Activated CD8-positive, alpha-beta memory T cell treated with anti-CD3 and anti-CD28 coated beads for 36 hours (primary cell): Measurements from ENCODE around the gene GALT. TPM values are rescaled to one million over a fixed set of nuclear protein-coding genes. Genes with fewer than 3 reads are reported as not detected.

Source experiments
- CTCF ChIA-PET: fragments of 350-600 bp; sonication (Branson Sonifier 250); formaldehyde crosslinking; loops from one replicate; lab custom pipeline; 2021; ENCODE audit warnings: antibody characterized with exemption; lab: Charles Lee
- POLR2A ChIA-PET: fragments of 350-600 bp; sonication (Branson Sonifier 250); formaldehyde crosslinking; loops from one replicate; lab custom pipeline; 2021; ENCODE audit warnings: antibody characterized with exemption; lab: Charles Lee
- total RNA-seq, 2 experiments: library from RNA; stranded (reverse); gene quantifications; one replicate each; pipeline ENCODE4 v1.2.3, GENCODE V29; 2021

GALT gene
- total RNA-seq, 2 experiments from 2014 or later, result 42.6 to 42.9 TPM

DNA sequence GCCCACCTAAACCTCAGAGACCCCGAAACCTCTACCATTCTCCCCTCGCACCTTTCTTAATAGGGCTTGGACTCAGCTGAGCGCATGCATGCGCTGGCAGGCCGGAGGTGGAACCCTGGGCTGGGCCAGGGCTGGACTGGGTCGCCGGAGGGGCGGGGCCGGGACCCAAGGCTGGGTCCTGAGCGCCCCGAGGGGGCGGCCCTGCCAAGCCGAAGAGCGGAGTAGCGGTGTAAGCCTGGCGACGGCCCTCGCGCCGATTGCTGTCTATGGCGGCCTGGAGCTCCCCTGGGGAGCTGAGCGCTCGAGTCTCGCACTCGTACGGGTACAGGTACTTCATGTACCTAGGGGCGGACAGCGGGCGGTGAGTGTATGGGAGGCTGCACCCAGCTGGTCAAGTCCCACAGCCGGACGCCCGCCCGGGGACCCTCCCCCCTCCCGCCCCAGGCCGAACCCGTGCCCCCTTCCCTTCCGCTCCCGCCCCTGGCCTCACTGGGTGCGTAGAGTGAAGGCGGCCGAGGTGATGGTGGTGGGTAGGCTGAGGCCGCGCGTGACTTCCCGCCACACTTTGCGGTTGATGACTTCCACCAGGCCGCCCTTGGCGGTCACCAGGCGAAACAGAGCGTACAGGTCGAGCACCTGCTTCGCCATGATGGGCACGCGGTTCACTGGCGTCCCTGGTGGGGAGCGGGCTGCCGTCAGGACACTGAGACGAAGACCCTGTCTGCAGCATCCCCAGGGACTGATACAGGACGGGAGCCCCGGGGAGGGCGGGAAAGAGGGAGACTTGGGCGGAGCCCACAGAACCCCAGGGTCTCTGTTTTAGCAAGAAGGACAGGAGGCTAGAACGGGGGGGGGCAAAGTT, 22.9 kb upstream of the GALT start:
- ChIA-PET POLR2A (no interaction called here), CTCF (interaction anchor here (0.7 to 2.0 kb wide), 3 partner anchors 11 to 377 kb away, joined by 3 to 13 read pairs (median 4); no protein-coding TSS in a partner anchor)

DNA sequence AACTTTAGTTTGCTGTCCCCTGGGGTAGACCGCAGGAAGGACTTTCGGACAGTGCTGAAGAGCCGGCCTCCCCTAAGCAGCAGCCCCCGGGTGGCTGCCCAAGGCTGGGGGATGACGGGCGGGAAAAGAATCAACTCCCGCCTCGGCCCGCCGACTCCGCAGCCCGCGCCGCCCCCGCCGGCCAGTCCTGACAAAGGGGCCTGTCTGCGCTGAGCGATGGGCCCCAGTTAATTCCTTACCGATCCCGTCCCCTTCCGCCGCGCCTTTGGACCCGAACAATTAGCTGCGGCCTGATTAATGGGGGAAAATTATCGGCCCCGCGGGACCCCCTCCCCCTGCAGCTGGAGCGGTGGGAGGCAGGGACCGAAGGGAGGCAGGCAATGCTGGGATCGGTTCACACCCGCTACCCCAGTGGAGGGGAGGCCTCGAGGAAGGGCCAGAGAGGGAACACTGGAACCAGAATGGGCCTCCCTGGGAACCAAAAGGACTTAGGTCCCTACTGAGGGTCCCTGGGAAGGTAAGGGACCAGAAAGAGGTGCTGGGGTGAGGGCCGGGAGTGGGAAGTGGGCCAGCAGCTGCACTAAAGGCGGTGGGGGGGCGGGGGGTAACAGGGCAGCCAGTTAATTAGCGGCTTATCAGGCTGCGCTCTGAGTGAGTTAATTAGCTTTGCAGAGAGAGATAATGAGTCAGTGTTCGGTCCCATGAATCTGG, 21.8 kb upstream of the GALT start:
- CTCF ChIA-PET, result interaction anchor here (1.1 to 2.0 kb wide), 4 partner anchors 9 to 21 kb away, joined by 4 to 13 read pairs (median 8); no protein-coding TSS in a partner anchor
- POLR2A ChIA-PET, result interaction anchor here (1.1 kb wide), 1 partner anchor 12 kb away, joined by 3 read pairs; no protein-coding TSS in a partner anchor

DNA sequence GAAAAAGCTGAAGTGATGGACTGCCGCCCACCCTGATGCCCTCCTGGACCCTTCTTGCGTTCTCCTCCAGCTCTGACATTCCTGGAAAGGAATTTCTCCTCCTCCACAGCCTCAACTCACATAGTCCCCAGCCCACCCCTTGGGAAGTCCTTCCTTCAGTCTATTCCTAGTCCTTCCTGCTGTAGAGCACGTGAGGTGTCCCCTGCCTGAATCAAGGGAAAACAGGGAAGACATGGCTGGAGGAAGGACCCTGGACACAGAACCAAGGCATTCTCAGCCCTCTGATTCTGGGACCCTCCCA, 21.3 kb upstream of the GALT start:
- POLR2A ChIA-PET, result interaction anchor here (1.1 kb wide), 1 partner anchor 12 kb away, joined by 3 read pairs; no protein-coding TSS in a partner anchor
- CTCF ChIA-PET, result interaction anchor here (1.1 to 1.7 kb wide), 4 partner anchors 8 to 33 kb away, joined by 4 to 9 read pairs (median 5); no protein-coding TSS in a partner anchor

DNA sequence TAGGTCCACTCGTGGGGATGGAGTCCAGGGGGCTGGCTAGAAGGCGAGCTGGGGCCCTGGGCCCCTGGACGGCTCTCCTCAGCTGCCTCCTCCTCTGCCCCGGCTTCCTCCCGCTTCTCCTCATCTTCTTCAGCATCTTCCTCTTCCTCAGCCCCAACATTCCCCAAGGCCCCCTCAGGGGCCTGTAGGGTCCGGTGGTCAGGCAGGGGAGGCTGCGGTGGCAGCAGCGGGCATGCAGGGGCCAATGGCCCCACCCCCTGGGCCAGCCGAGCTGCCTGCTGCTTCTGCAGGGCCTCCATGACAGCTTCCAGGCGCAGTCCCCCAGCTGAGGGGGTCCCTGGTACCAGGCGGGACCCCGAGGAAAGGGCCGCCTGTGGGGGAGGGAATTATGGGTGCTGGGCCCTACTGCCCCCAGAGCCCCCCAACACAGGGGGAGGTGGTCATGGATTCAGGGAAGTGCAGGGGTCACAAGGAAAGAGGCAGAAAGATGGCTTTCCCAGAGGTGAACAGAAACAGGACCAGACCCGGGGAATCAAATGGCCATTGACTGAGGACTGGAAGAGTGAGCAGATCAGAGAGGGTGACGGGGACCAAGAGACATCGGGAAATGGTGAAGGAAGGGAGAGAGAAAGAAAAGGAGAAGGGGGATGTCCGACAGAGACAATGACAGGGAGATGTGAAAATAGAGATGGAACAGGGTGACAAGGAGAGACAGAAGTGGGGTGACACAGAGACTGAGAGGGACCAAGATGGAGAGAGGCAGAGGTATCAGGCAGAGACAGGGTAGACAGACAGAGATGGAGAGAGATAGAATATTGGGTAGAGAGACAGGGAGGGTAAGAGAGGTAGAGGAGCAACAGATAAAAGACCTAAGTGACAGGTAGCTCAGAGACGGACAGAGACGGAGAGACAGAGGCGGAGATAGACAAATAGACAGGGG, 18.5 kb upstream of the GALT start:
- ChIA-PET CTCF (interaction anchor here (10.9 kb wide), 1 partner anchor 15 kb away, joined by 89 read pairs; the partner anchor contains the start of gene RPP25L), POLR2A (interaction anchor here (1.2 kb wide), 1 partner anchor 8 kb away, joined by 5 read pairs; the partner anchor contains the start of gene DCTN3)

DNA sequence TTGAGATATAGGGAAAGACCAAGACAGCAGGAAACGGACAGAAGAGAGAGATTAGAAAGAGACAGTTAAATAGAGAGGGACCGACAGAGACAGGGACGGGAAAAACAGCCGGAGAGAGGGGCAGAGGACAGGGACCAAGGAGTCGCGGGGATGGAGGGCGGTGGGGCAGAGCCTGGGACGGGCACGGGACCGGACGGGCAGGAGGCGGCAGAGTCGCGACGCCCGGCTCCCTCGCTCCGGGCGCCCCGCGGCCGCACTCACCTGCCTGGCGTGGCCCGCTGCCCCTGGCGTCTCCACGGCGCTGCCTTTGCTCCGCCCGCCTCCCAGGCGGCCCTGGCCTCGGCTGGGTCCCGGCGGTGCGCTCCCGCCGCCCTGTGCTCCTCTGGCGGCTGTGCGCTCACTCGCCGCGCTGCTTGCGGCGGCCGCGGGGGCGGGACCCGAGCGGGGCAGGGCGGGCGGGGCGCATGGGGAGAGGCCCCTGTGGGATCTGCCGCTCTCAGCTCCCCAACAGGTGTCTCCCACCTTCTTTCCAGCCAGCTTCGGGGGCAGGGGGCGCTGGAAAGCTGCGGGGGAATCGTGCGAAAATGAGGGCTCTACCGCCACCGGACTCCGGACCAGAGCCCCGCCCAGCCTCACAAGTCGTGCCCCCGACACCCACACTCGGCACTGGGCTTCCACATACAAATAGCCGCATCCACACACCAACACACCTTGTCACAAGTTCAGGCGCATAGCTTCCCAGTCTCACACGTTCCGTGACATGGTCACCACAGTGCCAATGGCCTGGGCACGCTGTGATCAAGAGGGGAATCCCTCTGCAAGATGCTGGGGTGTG, 17.6 kb upstream of the GALT start, which contains the start of gene ARID3C:
TSS of gene ARID3C (minus strand) at position 411 of the 835 bp plus-strand sequence. CDS start 1,052 bp downstream, outside the sequence.
- CTCF ChIA-PET, result interaction anchor here (0.9 to 10.9 kb wide), 5 partner anchors 9 to 19 kb away, joined by 3 to 89 read pairs (median 4); partner anchors contain the start of genes DCTN3, GALT and RPP25L
- POLR2A ChIA-PET, result interaction anchor here (1.2 kb wide), 1 partner anchor 9 kb away, joined by 5 read pairs; the partner anchor contains the start of gene DCTN3

DNA sequence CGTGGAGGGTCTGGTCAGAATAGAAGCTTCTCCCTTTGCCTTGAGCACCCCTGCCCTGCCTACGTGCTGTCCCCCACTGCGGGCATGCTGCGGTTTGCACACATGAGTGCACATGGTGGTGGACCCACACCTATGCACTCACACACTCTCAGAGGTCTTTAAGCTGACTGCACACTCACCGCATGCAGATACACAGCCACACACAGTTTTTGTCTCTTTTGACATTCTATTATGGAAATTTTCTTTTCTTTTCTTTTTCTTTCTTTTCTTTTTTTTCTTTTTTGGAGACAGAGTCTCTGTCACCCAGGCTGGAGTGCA, 17.0 kb upstream of the GALT start:
- POLR2A ChIA-PET, result interaction anchor here (1.2 kb wide), 1 partner anchor 10 kb away, joined by 5 read pairs; the partner anchor contains the start of gene DCTN3
- CTCF ChIA-PET, result interaction anchor here (0.9 to 10.9 kb wide), 5 partner anchors 9 to 18 kb away, joined by 3 to 89 read pairs (median 4); partner anchors contain the start of genes DCTN3, GALT and RPP25L

DNA sequence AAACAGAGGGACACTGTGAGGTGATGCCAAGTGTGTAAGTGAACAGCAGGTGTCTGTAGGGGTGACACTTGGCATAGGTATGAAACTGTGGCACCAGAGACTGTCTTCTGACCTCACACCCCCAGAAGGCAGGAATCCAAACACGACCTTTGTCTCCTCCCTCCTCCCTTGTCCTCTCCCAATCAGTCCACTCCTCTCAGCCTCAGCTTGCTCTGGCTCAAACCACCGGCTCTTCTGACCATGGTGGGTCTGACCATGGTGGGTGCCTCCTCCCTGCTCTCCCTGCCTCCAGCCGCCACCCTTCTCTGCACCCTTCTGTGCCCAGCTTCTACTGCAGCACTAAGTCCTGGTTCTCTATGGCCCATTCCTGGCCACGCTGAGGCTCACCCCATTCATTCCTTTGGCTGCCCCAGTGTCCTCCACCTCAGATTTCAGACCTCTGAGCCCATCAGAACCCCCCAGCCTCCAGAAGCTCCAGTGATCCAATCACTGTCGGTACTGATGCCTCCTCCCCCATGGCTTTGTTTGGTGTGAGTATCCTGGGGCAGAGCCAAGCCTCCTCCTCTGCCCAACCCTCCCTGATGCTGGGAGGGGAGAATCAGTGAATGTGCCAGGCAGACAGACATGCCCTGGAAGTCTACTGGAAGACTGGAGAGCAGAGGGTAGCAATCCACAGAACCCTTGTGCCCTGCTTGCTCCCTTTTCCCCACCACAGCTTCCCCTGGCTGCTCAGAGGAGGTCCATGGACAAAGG, 15.9 kb upstream of the GALT start:
- POLR2A ChIA-PET, result no interaction called here
- CTCF ChIA-PET, result interaction anchor here (1.2 to 10.9 kb wide), 3 partner anchors 16 to 17 kb away, joined by 3 to 89 read pairs (median 4); partner anchors contain the start of genes GALT and RPP25L

DNA sequence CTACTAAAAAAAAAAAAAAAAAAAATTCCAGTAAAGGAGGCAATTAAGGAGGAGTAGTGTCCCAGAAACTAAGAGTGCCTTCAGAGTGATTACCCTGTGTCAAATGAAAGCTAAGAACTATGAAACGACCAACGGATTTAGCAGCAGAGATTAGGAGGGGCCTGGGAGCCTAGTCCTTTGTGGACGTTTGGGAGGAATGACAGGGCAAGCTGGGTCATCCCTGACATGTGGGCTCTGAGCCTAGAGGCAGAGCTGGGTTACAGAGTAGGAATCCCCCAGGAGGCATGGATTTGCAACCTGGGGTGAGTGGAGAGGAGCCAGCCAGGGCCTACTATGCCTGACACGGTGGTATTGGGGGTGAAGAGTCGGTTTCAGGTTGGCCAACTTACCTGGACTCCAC, 13.3 kb upstream of the GALT start:
- POLR2A ChIA-PET, result interaction anchor here (1.5 kb wide), 1 partner anchor 21 kb away, joined by 4 read pairs; the partner anchor contains the start of gene RPP25L
- CTCF ChIA-PET, result interaction anchor here (1.1 to 10.9 kb wide), 14 partner anchors 8 to 85 kb away, joined by 3 to 89 read pairs (median 6); partner anchors contain the start of genes DCTN3, GALT and RPP25L

DNA sequence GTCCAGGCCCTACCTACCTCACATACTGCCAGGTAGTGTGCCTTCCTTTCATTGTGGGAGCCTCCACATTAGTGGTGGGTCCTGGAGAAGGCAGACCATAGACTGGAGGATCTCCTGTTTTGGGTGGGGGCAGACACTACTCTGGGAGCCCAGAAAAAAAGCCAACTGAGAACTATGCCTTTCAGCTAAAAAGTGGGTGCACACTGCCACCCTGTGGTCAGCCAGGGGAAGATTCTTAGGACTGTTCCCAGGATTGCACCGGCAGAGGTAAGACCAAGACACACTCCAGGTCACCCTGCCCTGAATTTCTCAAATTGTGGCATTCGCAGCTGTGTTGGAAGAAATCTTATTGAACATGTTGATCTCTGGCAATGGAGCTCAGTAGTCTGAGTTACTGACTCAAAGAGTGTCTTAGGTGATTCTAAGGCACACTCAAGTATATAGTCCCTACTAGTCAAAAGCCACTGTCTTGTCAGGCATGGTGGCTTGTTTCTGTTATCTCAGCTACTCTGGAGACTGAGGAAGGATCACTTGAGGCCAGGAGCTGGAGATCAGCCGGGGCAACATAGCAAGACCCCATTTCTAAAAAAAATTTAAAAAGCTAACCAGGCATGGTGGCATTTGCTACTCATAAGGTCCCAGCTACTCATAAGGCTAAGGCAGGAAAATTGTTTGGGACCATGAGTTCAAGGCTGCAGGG, 12.5 kb upstream of the GALT start:
- ChIA-PET POLR2A (interaction anchor here (0.6 to 1.5 kb wide), 2 partner anchors 22 to 43 kb away, joined by 4 to 14 read pairs; partner anchors contain the start of gene RPP25L), CTCF (interaction anchor here (0.9 to 10.9 kb wide), 18 partner anchors 9 to 86 kb away, joined by 3 to 89 read pairs (median 6); partner anchors contain the start of genes DCTN3, GALT and RPP25L)

DNA sequence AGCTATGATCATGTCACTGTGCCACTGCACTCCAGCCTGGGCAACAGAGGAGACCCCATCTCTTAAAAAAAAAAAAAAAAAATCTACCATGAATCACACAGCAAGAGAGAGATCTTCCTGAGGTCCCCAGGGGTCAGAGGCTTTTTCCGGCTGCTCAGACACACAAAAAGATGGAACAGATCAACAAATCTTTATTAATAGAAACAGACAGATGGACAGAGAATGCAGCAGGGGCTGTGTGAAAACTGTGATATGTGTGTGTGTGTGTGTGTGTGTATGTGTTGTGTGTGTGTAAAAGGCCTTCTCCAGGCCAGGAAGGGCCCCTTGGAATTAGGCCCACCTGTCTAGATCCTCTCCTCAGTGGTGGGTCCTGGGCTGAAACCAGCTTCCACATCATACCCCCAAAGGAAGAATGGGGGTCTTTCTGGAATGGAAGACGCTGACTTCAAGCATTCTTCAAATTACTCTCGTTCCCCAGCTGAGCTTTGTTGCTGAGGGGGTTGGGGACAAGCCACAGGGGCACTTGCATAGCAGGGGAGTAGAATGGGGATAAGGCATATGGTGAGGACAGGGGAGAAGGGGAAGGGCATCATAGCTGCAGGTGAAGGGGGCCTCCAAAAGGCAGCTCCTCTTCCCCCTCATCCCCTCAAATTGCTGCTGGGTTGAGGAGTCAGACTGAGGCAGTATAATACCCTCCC, 11.8 kb upstream of the GALT start:
- POLR2A ChIA-PET, result interaction anchor here (1.3 to 1.5 kb wide), 2 partner anchors 14 to 23 kb away, joined by 3 to 4 read pairs; partner anchors contain the start of genes DCTN3 and RPP25L
- CTCF ChIA-PET, result interaction anchor here (0.9 to 10.9 kb wide), 19 partner anchors 8 to 87 kb away, joined by 3 to 89 read pairs (median 6); partner anchors contain the start of genes DCTN3, GALT and RPP25L

DNA sequence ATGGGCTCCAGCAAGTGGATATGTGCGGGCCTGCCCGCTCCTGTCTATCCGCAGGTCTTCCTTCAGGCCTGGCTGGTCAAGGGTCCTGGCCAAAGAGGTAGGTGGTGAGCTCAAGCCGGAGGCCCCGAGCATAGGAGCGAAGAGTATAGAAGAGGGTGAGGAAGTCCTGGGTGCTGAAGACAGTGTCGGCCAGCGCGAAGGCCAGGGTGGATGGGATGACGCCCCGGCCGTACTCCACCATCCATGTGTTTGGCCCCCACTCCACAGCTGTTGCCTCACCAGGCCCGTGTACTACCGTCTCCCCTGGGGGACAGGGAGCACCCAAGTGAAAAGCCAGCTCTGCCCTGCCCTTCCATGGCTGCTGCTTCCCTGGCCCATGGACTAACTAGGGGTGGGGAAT, 10.9 kb upstream of the GALT start:
- POLR2A ChIA-PET, result interaction anchor here (1.3 kb wide), 1 partner anchor 15 kb away, joined by 3 read pairs; the partner anchor contains the start of gene DCTN3
- CTCF ChIA-PET, result interaction anchor here (0.7 to 10.9 kb wide), 9 partner anchors 10 to 44 kb away, joined by 3 to 89 read pairs (median 5); partner anchors contain the start of genes DCTN3, GALT and RPP25L

DNA sequence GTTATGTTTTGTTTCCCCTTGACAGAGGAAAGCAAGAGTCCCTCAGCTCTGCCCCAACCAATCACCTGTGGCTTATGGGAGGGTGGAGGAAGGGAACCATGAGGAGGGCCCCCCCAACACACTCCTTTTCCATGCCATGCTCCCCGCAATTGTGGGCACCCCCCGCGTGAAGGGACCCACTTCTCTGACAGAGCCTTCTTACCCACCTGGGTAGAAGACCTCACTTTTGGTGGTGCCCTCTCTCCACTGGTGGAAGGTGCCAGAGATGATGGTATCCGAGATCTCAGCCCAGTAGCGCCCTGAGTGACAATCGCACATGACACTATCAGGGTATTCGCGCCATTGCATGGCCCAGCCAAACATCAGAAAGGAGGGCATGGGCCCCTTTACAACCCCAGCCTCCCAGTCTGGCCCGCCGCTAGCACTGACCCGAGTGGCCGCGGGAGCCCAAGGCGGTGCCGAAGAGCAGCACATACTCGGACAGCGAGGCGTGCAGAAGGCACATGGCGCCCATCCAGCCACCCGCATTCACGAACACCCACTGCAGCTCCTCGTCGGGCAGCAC, 9.6 kb upstream of the GALT start:
- CTCF ChIA-PET, result interaction anchor here (0.5 to 10.9 kb wide), 10 partner anchors 9 to 635 kb away, joined by 3 to 89 read pairs (median 8); partner anchors contain the start of genes DCTN3, GALT and RPP25L
- POLR2A ChIA-PET, result interaction anchor here (0.6 to 3.1 kb wide), 7 partner anchors 10 to 435 kb away, joined by 3 to 41 read pairs (median 3); partner anchors contain the start of genes DCTN3, GALT and VCP

DNA sequence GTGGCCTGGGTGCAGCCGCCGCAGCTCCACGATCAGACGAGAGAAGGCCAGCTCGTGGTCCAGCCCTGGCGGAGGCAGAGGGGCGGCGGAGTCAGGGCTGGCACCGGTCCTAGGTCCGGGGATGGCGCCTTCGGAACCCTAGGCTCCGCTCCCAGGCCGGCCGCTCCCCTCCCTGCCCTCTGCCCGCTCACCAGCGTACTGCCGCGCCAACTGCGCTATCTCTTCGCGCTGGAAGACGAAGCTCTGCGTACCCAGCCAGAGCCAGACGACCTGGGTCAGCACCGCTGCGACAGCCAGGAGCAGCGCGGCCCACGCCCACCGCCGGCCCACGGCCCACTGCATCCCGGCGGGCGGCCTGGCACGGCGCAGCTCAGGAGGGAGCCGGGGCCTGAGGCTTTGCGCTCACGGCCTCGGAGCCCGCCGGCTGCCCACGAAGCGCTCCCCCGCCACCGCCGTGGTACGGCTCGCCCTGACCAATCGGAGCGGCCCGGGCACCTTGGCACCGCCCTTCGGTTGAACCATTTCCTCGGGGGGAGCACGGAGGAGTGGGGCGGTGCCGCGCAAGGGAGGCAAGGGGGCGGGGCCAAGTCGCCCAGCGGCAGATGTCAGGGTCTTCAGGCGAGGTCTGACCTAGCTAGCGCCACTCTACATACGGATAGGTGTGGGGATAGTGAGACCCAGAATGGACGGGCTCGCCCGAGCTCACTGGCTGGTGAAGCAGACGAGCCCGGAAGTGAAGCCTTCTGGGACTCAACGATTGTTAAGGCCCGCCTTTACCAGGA, 8.9 kb upstream of the GALT start, which contains the start of gene SIGMAR1:
TSS of gene SIGMAR1 (minus strand) at position 432 of the 782 bp plus-strand sequence. CDS start at position 342, 90 bp downstream.
- ChIA-PET POLR2A (interaction anchor here (0.6 to 3.1 kb wide), 9 partner anchors 10 to 435 kb away, joined by 3 to 41 read pairs (median 3); partner anchors contain the start of genes DCTN3, GALT and VCP), CTCF (interaction anchor here (0.5 to 10.9 kb wide), 8 partner anchors 8 to 65 kb away, joined by 3 to 89 read pairs (median 6); partner anchors contain the start of genes ARID3C, GALT and RPP25L)
